Testis (tissue), 2 donors: Measurements from ENCODE around the gene RCAN2.

Source experiments
- CTCF ChIP-seq, 3 experiments: fragments of 450-650 bp in 2 of 3; fragments of 200-600 bp in 1 of 3; sonication (generic) in 1 of 3; IDR thresholded peaks; one replicate each; pipeline ENCODE4 v1.5.1; 2016 to 2019; ENCODE audit warnings: antibody characterized with exemption in 3 of 3, mild to moderate bottlenecking in 2 of 3, moderate library complexity in 1 of 3
- POLR2A ChIP-seq: fragments of 450-650 bp; IDR thresholded peaks from one replicate; pipeline ENCODE4 v1.6.1; 2017; ENCODE audit warnings: antibody characterized with exemption, mild to moderate bottlenecking, moderate library complexity

- TF ChIP-seq CTCF (IDR thresholded peaks at IDR 0.05), result no peak
- no peak for TF ChIP-seq POLR2A
These were observed 46.3 kb downstream of the RCAN2 start for GRCh38 chr6:46444772-46445454.
